K562 (cell line): ENCODE measurements around the gene KLKB1. TPM values are rescaled to one million over a fixed set of nuclear protein-coding genes. Genes with fewer than 3 reads are reported as not detected.

Experiments used
- ATAC-seq: fragments of 200-7000 bp; cut with Tn5 transposase; 3 replicates; pipeline ENCODE4 v1.9.1; 2020; ENCODE audit warnings: moderate library complexity
- BruUV-seq: library from RNA; stranded (reverse); fragments of 400-500 nt; replicated peaks from 2 replicates; lab custom pipeline; 2021; lab: Mats Ljungman, UMichigan
- CTCF ChIA-PET: fragments of 300-600 bp; formaldehyde crosslinking; extraction: SDS; loops from one replicate; lab custom pipeline; 2021; ENCODE audit warnings: low intra/inter-chr PET ratio; lab: Yijun Ruan, JAX
- POLR2A ChIA-PET: fragments of 300-600, 350-650 bp; sonication (Branson Sonifier 250); formaldehyde crosslinking; extraction: SDS; loops from one replicate; lab custom pipeline; 2021; ENCODE audit warnings: antibody characterized with exemption, inconsistent platforms; lab: Yijun Ruan, JAX
- DNase-seq, 4 experiments: peaks; one replicate each; pipeline versions ENCODE4 v3.0.0 to v3.0.0-alpha.2; 2011 to 2018; ENCODE audit warnings: low spot score in 3 of 4, mixed read lengths in 3 of 4; ENCODE audit errors: extremely low read depth in 1 of 4
- FAIRE-seq: peaks from 2 replicates; lab custom pipeline; 2011; peaks lifted over from hg19 to GRCh38; lab: Jason Lieb, UNC
- H2AFZ ChIP-seq: 2 replicates; pipeline ENCODE4 v1.6.0; 2011; ENCODE audit warnings: low read depth, low read length, control low read depth, inconsistent platforms
- H3K27ac ChIP-seq: fragments of 200-600 bp; 3 replicates; pipeline ENCODE4 v1.8.0; 2011; ENCODE audit warnings: low read depth, mild to moderate bottlenecking, control low read depth, inconsistent platforms, low read length, moderate library complexity, mixed read lengths; ENCODE audit errors: extremely low read depth
- H3K27me3 ChIP-seq, 2 experiments: fragments of 300-600 bp in 1 of 2; 2 replicates in 1 of 2; 3 replicates in 1 of 2; pipeline versions ENCODE4 v1.6.0 to v1.8.0; 2011; ENCODE audit warnings: inconsistent platforms in 2 of 2, low read length in 2 of 2, mild to moderate bottlenecking in 1 of 2, mixed read lengths in 1 of 2, moderate library complexity in 1 of 2; ENCODE audit not compliant: control insufficient read depth in 2 of 2, insufficient read depth in 2 of 2
- H3K36me3 ChIP-seq: fragments of 300-600 bp; 3 replicates; pipeline ENCODE4 v1.8.0; 2011; ENCODE audit warnings: mild to moderate bottlenecking, low read length, inconsistent platforms; ENCODE audit not compliant: control insufficient read depth, insufficient read depth
- H3K4me1 ChIP-seq, 2 experiments: fragments of 200-600 bp in 1 of 2; replicated peaks in 1 of 2; 2 replicates in 1 of 2; 3 replicates in 1 of 2; pipeline versions ENCODE4 v1.5.1 to v1.8.0; 2011; ENCODE audit warnings: inconsistent platforms in 2 of 2, low read length in 2 of 2, mild to moderate bottlenecking in 1 of 2, mixed read lengths in 1 of 2, moderate library complexity in 1 of 2; ENCODE audit not compliant: control insufficient read depth in 2 of 2, insufficient read depth in 2 of 2
- H3K4me2 ChIP-seq: 2 replicates; pipeline ENCODE4 v1.6.1; 2011; ENCODE audit warnings: low read length, control low read depth, inconsistent platforms, mixed read lengths; ENCODE audit not compliant: insufficient read depth
- H3K4me3 ChIP-seq: fragments of 200-600 bp; sonication (generic), shearing (Covaris generic); 2 replicates; pipeline ENCODE4 v1.5.1; 2016; ENCODE audit warnings: control low read depth, inconsistent platforms
- H3K79me2 ChIP-seq: fragments of 200-600 bp; 3 replicates; pipeline ENCODE4 v1.8.0; 2011; ENCODE audit warnings: low read length, inconsistent platforms; ENCODE audit not compliant: control insufficient read depth, insufficient read depth
- H3K9ac ChIP-seq, 2 experiments: 2 replicates each; pipeline versions ENCODE4 v1.6.0 to v1.6.1; 2011; ENCODE audit warnings: low read depth in 2 of 2, low read length in 2 of 2, control low read depth in 1 of 2, inconsistent platforms in 1 of 2, mild to moderate bottlenecking in 1 of 2, mixed read lengths in 1 of 2; ENCODE audit not compliant: insufficient read depth in 1 of 2
- H3K9me1 ChIP-seq: one replicate; pipeline ENCODE4 v1.6.0; 2011; ENCODE audit warnings: inconsistent platforms, mild to moderate bottlenecking, low read length, moderate library complexity; ENCODE audit not compliant: control insufficient read depth, insufficient read depth
- H3K9me3 ChIP-seq: replicated peaks from 2 replicates; pipeline ENCODE4 v1.5.1; 2011; ENCODE audit warnings: low read depth, low read length, inconsistent platforms; ENCODE audit not compliant: control insufficient read depth, insufficient read depth
- H4K20me1 ChIP-seq: replicated peaks from 2 replicates; pipeline ENCODE4 v1.6.1; 2011; ENCODE audit warnings: low read length, inconsistent platforms, mixed read lengths; ENCODE audit not compliant: control insufficient read depth, insufficient read depth
- CTBP1 ChIP-seq: fragments of 450-650 bp; IDR thresholded peaks from 2 replicates; pipeline ENCODE4 v1.6.1; 2016; ENCODE audit warnings: borderline replicate concordance
- GTF2E2 ChIP-seq: fragments of 200-800 bp; sonication (Bioruptor generic); IDR thresholded peaks from 2 replicates; pipeline ENCODE4 v1.6.1; 2016; ENCODE audit warnings: missing genetic modification characterization, missing compliant biosample characterization
- MNT ChIP-seq, 2 experiments: fragments of 450-650 bp; conservative IDR thresholded peaks; 2 replicates each; pipeline ENCODE4 v1.6.1; 2017; ENCODE audit warnings: mild to moderate bottlenecking in 2 of 2, moderate library complexity in 2 of 2
- NR3C1 ChIP-seq: sonication (generic); formaldehyde crosslinking; IDR thresholded peaks from 2 replicates; pipeline ENCODE4 v1.8.1; 2022; ENCODE audit warnings: missing genetic modification reagents
- RNF2 ChIP-seq: sonication (generic); IDR thresholded peaks from 2 replicates; pipeline ENCODE4 v1.6.1; 2016
- ZNF165 ChIP-seq: fragments of 250-450 bp; sonication (Bioruptor Pico); IDR thresholded peaks from 2 replicates; pipeline ENCODE4 v1.4.0; 2020; ENCODE audit warnings: borderline replicate concordance
- ZNF436 ChIP-seq: fragments of 250-450, 450-650 bp; sonication (Bioruptor Pico); formaldehyde crosslinking; IDR thresholded peaks from 2 replicates; pipeline ENCODE4 v1.7.0; 2020; ENCODE audit warnings: mild to moderate bottlenecking
- WGBS: fragments of 100-300 bp; shearing (Covaris generic); methylation state at CpG from one replicate; pipeline ENCODE4 v1.1.6; 2016; ENCODE audit warnings: low coverage, mixed read lengths; ENCODE audit not compliant: insufficient coverage; ENCODE audit errors: missing lambda C conversion rate; 5-methylcytosine and 5-hydroxymethylcytosine counted together
- in situ Hi-C: fragments of 300-500 bp; cut with MboI; formaldehyde crosslinking; loops from 4 replicates; pipeline ENCODE4 v1.15.0; 2018; ENCODE audit warnings: inconsistent platforms, mixed read lengths
- intact Hi-C: fragments of 100-400 bp; cut with micrococcal nuclease; formaldehyde crosslinking; loops from 2 replicates; pipeline ENCODE4 v1.14.2; 2022
- polyA plus RNA-seq, 8 experiments: library from polyadenylated mRNA; depleted of rRNA in 4 of 8; stranded (reverse) in 5 of 8; unstranded in 3 of 8; fragments of >200 nt; fragmentation: Nextera tagmentation in 2 of 8; fragmentation: Illumina TruSeq in 1 of 8; extraction: Ambion mirVana in 2 of 8; extraction: Trizol in 1 of 8; gene quantifications; 2 replicates each; pipeline versions ENCODE4 v1.2.1 to v1.2.3, GENCODE V29; 2011 to 2014; ENCODE audit warnings: inconsistent platforms in 1 of 8, missing spikeins in 1 of 8
- total RNA-seq, 7 experiments: library from RNA; depleted of rRNA in 6 of 7; stranded (reverse); fragments of >200 nt in 6 of 7; fragmentation: Illumina TruSeq in 2 of 7; extraction: Trizol in 2 of 7; gene quantifications; 2 replicates each; pipeline versions ENCODE4 v1.2.1 to v1.2.3, GENCODE V29; 2011 to 2021; ENCODE audit warnings: low replicate concordance in 1 of 7

Gene KLKB1
- total and polyA plus RNA-seq, 9 of the 15 experiments (the other 6 are each of a cell fraction or from before 2014, with no cell fraction given): 0.27 TPM; not detected in 8

- BruUV-seq: no TSS peak
- H3K27ac ChIP-seq: no peak overlapping the region
- in situ Hi-C loops: no loop called here
- ATAC-seq (no peak), DNase-seq (no peak), FAIRE-seq (no peak)
- no peak overlapping the region for H3K4me3 ChIP-seq
- no peaks in the 10 kb centered on the region for H4K20me1 ChIP-seq
- POLR2A ChIA-PET: interaction anchor here (0.8 kb wide), 1 partner anchor 10 kb away, joined by 3 read pairs; no protein-coding TSS in a partner anchor
- H3K9me3 ChIP-seq: no peaks in the 10 kb centered on the region
- no peak overlapping the region for H3K9ac ChIP-seq
- H3K27me3 ChIP-seq: peaks cover 4 to 39% of the 10 kb centered on the region in 2 experiments; a peak in 3 of 5 replicates
- 2% methylated on average over 3 of the region's 3 CpGs for WGBS
- intact Hi-C loops: no loop called here
- no peaks in the 10 kb centered on the region for H3K9me1 ChIP-seq
- no peak overlapping the region for H2AFZ ChIP-seq
- no peaks in the 10 kb centered on the region for H3K4me1 ChIP-seq
- H3K4me2 ChIP-seq: no peak overlapping the region
- CTCF ChIA-PET: no interaction called here
- TF ChIP-seq RNF2 (no peak), MNT (conservative IDR thresholded peaks at IDR 0.05) (no peak), ZNF165 (CRISPR knock-in tag) (no peak), GTF2E2 (tag) (no peak), NR3C1 (CRISPR knock-in tag) (no peak), ZNF436 (CRISPR knock-in tag) (no peak), CTBP1 (no peak)
- H3K79me2 ChIP-seq: no peaks in the 10 kb centered on the region
- H3K36me3 ChIP-seq: no peaks in the 10 kb centered on the region
These were observed 80.6 kb downstream of the KLKB1 start for GRCh38 chr4:186307916-186308315.

Other genes starting within 250 kb of the KLKB1 start
- not detected in 2 replicates for gene TLR3, start 158.4 kb upstream of the KLKB1 start, total RNA-seq (2014; rRNA removed)
- 0.13 TPM in 1 of 2 replicates, not detected in the other for gene TLR3, start 158.4 kb upstream of the KLKB1 start, total RNA-seq (2014; rRNA removed; fragmentation: Illumina TruSeq; extraction: Trizol)
- not detected in 2 replicates for gene TLR3, start 158.4 kb upstream of the KLKB1 start, total RNA-seq (2015; rRNA removed; fragmentation: Illumina TruSeq; extraction: Trizol)
- not detected in 2 replicates for gene TLR3, start 158.4 kb upstream of the KLKB1 start, total RNA-seq (2021)
- gene TLR3, start 158.4 kb upstream of the KLKB1 start, polyA plus RNA-seq (2011; rRNA removed): not detected in 2 replicates
- not detected in 2 replicates for gene TLR3, start 158.4 kb upstream of the KLKB1 start, polyA plus RNA-seq (2014; fragmentation: Illumina TruSeq; extraction: Trizol)
- gene TLR3, start 158.4 kb upstream of the KLKB1 start, polyA plus RNA-seq (2014; fragmentation: Nextera tagmentation; extraction: Ambion mirVana): under 1 TPM in 1 of 2 experiments, not detected in 1; 0.01 TPM
- 0.05 TPM in 1 of 2 replicates, not detected in the other for gene TLR3, start 158.4 kb upstream of the KLKB1 start, polyA plus RNA-seq (2014; rRNA removed)
- gene FAM149A, start 122.8 kb upstream of the KLKB1 start, total RNA-seq (2014; rRNA removed): not detected in 2 replicates
- not detected in 2 replicates for gene FAM149A, start 122.8 kb upstream of the KLKB1 start, total RNA-seq (2014; rRNA removed; fragmentation: Illumina TruSeq; extraction: Trizol)
- gene FAM149A, start 122.8 kb upstream of the KLKB1 start, total RNA-seq (2015; rRNA removed; fragmentation: Illumina TruSeq; extraction: Trizol): not detected in 2 replicates
- not detected in 2 replicates for gene FAM149A, start 122.8 kb upstream of the KLKB1 start, total RNA-seq (2021)
- gene FAM149A, start 122.8 kb upstream of the KLKB1 start, polyA plus RNA-seq (2011; rRNA removed): not detected in 2 replicates
- gene FAM149A, start 122.8 kb upstream of the KLKB1 start, polyA plus RNA-seq (2014; fragmentation: Illumina TruSeq; extraction: Trizol): not detected in 2 replicates
- not detected for gene FAM149A, start 122.8 kb upstream of the KLKB1 start, polyA plus RNA-seq (2014; fragmentation: Nextera tagmentation; extraction: Ambion mirVana)
- gene FAM149A, start 122.8 kb upstream of the KLKB1 start, polyA plus RNA-seq (2014; rRNA removed): not detected in 2 replicates
- gene CYP4V2, start 35.9 kb upstream of the KLKB1 start, total RNA-seq (2014; rRNA removed): 3.3 and 4.5 TPM in 2 replicates
- 4.8 and 5.4 TPM in 2 replicates for gene CYP4V2, start 35.9 kb upstream of the KLKB1 start, total RNA-seq (2014; rRNA removed; fragmentation: Illumina TruSeq; extraction: Trizol)
- 7.2 and 8.3 TPM in 2 replicates for gene CYP4V2, start 35.9 kb upstream of the KLKB1 start, total RNA-seq (2015; rRNA removed; fragmentation: Illumina TruSeq; extraction: Trizol)
- 3.6 and 4.5 TPM in 2 replicates for gene CYP4V2, start 35.9 kb upstream of the KLKB1 start, total RNA-seq (2021)
- gene CYP4V2, start 35.9 kb upstream of the KLKB1 start, polyA plus RNA-seq (2011; rRNA removed): 0.64 and 2.6 TPM in 2 replicates
- 3.3 and 3.9 TPM in 2 replicates for gene CYP4V2, start 35.9 kb upstream of the KLKB1 start, polyA plus RNA-seq (2014; fragmentation: Illumina TruSeq; extraction: Trizol)
- gene CYP4V2, start 35.9 kb upstream of the KLKB1 start, polyA plus RNA-seq (2014; fragmentation: Nextera tagmentation; extraction: Ambion mirVana): 1 to 10 TPM; 1.1 TPM
- 5.2 and 5.3 TPM in 2 replicates for gene CYP4V2, start 35.9 kb upstream of the KLKB1 start, polyA plus RNA-seq (2014; rRNA removed)
- gene F11, start 38.7 kb downstream of the KLKB1 start, total RNA-seq (2014; rRNA removed): not detected in 2 replicates
- not detected in 2 replicates for gene F11, start 38.7 kb downstream of the KLKB1 start, total RNA-seq (2014; rRNA removed; fragmentation: Illumina TruSeq; extraction: Trizol)
- not detected in 2 replicates for gene F11, start 38.7 kb downstream of the KLKB1 start, total RNA-seq (2015; rRNA removed; fragmentation: Illumina TruSeq; extraction: Trizol)
- gene F11, start 38.7 kb downstream of the KLKB1 start, total RNA-seq (2021): not detected in 2 replicates
- gene F11, start 38.7 kb downstream of the KLKB1 start, polyA plus RNA-seq (2011; rRNA removed): not detected in 2 replicates
- not detected in 2 replicates for gene F11, start 38.7 kb downstream of the KLKB1 start, polyA plus RNA-seq (2014; fragmentation: Illumina TruSeq; extraction: Trizol)
- gene F11, start 38.7 kb downstream of the KLKB1 start, polyA plus RNA-seq (2014; fragmentation: Nextera tagmentation; extraction: Ambion mirVana): not detected
- not detected in 2 replicates for gene F11, start 38.7 kb downstream of the KLKB1 start, polyA plus RNA-seq (2014; rRNA removed)